Measurements from ENCODE around the gene KANK4. TPM values are rescaled to one million over a fixed set of nuclear protein-coding genes. Genes with fewer than 3 reads are reported as not detected.

The KANK4 gene
- total and polyA plus RNA-seq, 2 of the 4 experiments (the other 2 are of a cell fraction) = not detected

GRCh38 chr1:62314454-62315350 is 4.5 kb downstream of the KANK4 start:
- no peaks in the 10 kb centered on the region for H3K9me3 ChIP-seq (ENCODE audit: control insufficient read depth, insufficient read depth, low read length)
- ChIA-PET CTCF (no interaction called here), POLR2A (ENCODE audit: unreplicated experiment) (no interaction called here)
- no TSS peak for BruUV-seq (replicated peaks)
- no peak overlapping the region for H2AK9ac ChIP-seq (replicated peaks; ENCODE audit: low read depth, low read length, poor library complexity)
- H3K9ac ChIP-seq (ENCODE audit: low read depth, low read length) = no peak overlapping the region
- no CpG with 5 or more reads among the region's 16 CpGs for WGBS, 2 experiments (ENCODE audit: extremely low coverage in 2 of 2, insufficient read length in 1 of 2)
- no peak overlapping the region for H2AK5ac ChIP-seq (ENCODE audit: low read depth, low read length)
- dilution Hi-C loops (cut with HindIII; ENCODE audit: low sequenced_read_pairs, unreplicated experiment) (no loop called here), in situ Hi-C loops (cut with MboI; ENCODE audit: low sequenced_read_pairs) (no loop called here), intact Hi-C loops (cut with micrococcal nuclease) (no loop called here)
- no peak overlapping the region for H2BK5ac ChIP-seq (ENCODE audit: low read depth, low read length, poor library complexity, severe bottlenecking)
- no peak overlapping the region for H2BK15ac ChIP-seq (ENCODE audit: low read depth, low read length)
- no peak overlapping the region for H2BK20ac ChIP-seq (ENCODE audit: low read depth, low read length)
- no peak overlapping the region for H3K18ac ChIP-seq (ENCODE audit: low read depth, low read length)
- H3K36me3 ChIP-seq (ENCODE audit: control insufficient read depth, insufficient read depth, low read length) = no peaks in the 10 kb centered on the region
- H3K4me3 ChIP-seq (ENCODE audit: insufficient read depth, low read depth, low read length) = no peak overlapping the region
- H3K4me1 ChIP-seq (ENCODE audit: control insufficient read depth, insufficient read depth, low read length) = no peaks in the 10 kb centered on the region
- ATAC-seq (ENCODE audit: low read depth) (no peak), DNase-seq (no peak)
- TF ChIP-seq CTCF (conservative IDR thresholded peaks at IDR 0.05; ENCODE audit: low read depth, low read length) (no peak), MXI1 (IDR thresholded peaks at IDR 0.05; ENCODE audit: borderline replicate concordance, low read depth, low read length) (no peak), CEBPB (IDR thresholded peaks at IDR 0.05; ENCODE audit: low read depth, low read length) (no peak), BHLHE40 (IDR thresholded peaks at IDR 0.05; ENCODE audit: low read depth, low read length) (no peak)
- H3K4ac ChIP-seq (ENCODE audit: low read depth, low read length) = no peak overlapping the region
- H3K27ac ChIP-seq (ENCODE audit: insufficient read depth, low read length) = no peak overlapping the region
- H4K8ac ChIP-seq (ENCODE audit: low read depth in 2 of 2, low read length in 2 of 2) = no peak overlapping the region
- no peak overlapping the region for H2AFZ ChIP-seq (replicated peaks; ENCODE audit: low read length, poor library complexity)
- no peak overlapping the region for H2BK120ac ChIP-seq (ENCODE audit: low read depth, low read length)
- no peak overlapping the region for H4K5ac ChIP-seq (ENCODE audit: low read depth, low read length)
- H3K4me2 ChIP-seq (ENCODE audit: low read depth, low read length) = no peak overlapping the region
- no peaks in the 10 kb centered on the region for H3K9me1 ChIP-seq (ENCODE audit: insufficient read depth, low read length)
- no peaks in the 10 kb centered on the region for H3K79me1 ChIP-seq (ENCODE audit: low read depth in 1 of 2, low read length in 2 of 2)
- no peaks in the 10 kb centered on the region for H4K20me1 ChIP-seq (ENCODE audit: insufficient read depth, low read length)
- H3K23ac ChIP-seq (ENCODE audit: low read depth, low read length) = no peak overlapping the region
- H4K91ac ChIP-seq (ENCODE audit: insufficient read depth, low read depth, low read length) = no peak overlapping the region
- no peak overlapping the region for H3K56ac ChIP-seq (ENCODE audit: extremely low read depth, insufficient read depth, low read length)
- no peak overlapping the region for H3K14ac ChIP-seq (replicated peaks; ENCODE audit: low read depth, low read length)
- H3K27me3 ChIP-seq (ENCODE audit: control insufficient read depth, insufficient read depth, low read length) = peaks cover 19% of the 10 kb centered on the region

Measured in IMR-90 (cell line).